Hepatocyte (in vitro differentiated cells): Measurements from ENCODE around the gene MS4A15. TPM values are rescaled to one million over a fixed set of nuclear protein-coding genes. Genes with fewer than 3 reads are reported as not detected.
"Not testable (repeated sequence)": the region's sequence is repeated elsewhere in the genome, so short reads cannot be mapped to it uniquely, and the experiment has no call there.

ENCODE experiments used
- DNase-seq: peaks from one replicate; pipeline ENCODE4 v3.0.0-alpha.2; 2016; ENCODE audit warnings: low spot score
- H2AFZ ChIP-seq: fragments of 200-600 bp; sonication (generic); 2 replicates; pipeline ENCODE4 v1.6.0; 2016; ENCODE audit warnings: antibody characterized with exemption, mild to moderate bottlenecking
- H3K27ac ChIP-seq: fragments of 200-600 bp; sonication (generic); 2 replicates; pipeline ENCODE4 v1.5.1; 2016; ENCODE audit warnings: mild to moderate bottlenecking
- H3K27me3 ChIP-seq: fragments of 200-600 bp; sonication (generic); 2 replicates; pipeline ENCODE4 v1.6.1; 2016
- H3K36me3 ChIP-seq: fragments of 200-600 bp; sonication (generic); replicated peaks from 2 replicates; pipeline ENCODE4 v1.5.1; 2016; ENCODE audit warnings: low read depth; ENCODE audit not compliant: insufficient read depth
- H3K4me1 ChIP-seq: fragments of 200-600 bp; sonication (generic); 2 replicates; pipeline ENCODE4 v1.5.1; 2016; ENCODE audit warnings: mild to moderate bottlenecking, moderate library complexity; ENCODE audit not compliant: insufficient read depth
- H3K4me2 ChIP-seq: fragments of 200-600 bp; sonication (generic); 2 replicates; pipeline ENCODE4 v1.6.0; 2016
- H3K4me3 ChIP-seq: fragments of 200-600 bp; sonication (generic); 2 replicates; pipeline ENCODE4 v1.5.1; 2016; ENCODE audit warnings: mild to moderate bottlenecking
- H3K79me2 ChIP-seq: fragments of 200-600 bp; sonication (generic); 2 replicates; pipeline ENCODE4 v1.6.0; 2017; ENCODE audit warnings: mild to moderate bottlenecking
- H3K9me2 ChIP-seq: fragments of 200-600 bp; sonication (generic); replicated peaks from 2 replicates; pipeline ENCODE4 v1.6.0; 2017; ENCODE audit warnings: mild to moderate bottlenecking; ENCODE audit not compliant: insufficient read depth
- H3K9me3 ChIP-seq: fragments of 200-600 bp; sonication (generic); 2 replicates; pipeline ENCODE4 v1.5.1; 2016; ENCODE audit warnings: low read depth, mild to moderate bottlenecking
- H4K20me1 ChIP-seq: fragments of 200-600 bp; sonication (generic); 2 replicates; pipeline ENCODE4 v1.6.0; 2016; ENCODE audit warnings: mild to moderate bottlenecking; ENCODE audit not compliant: insufficient read depth, poor library complexity, severe bottlenecking
- CTCF ChIP-seq: fragments of 200-600 bp; sonication (generic); IDR thresholded peaks from 2 replicates; pipeline ENCODE4 v1.5.1; 2016; ENCODE audit warnings: antibody characterized with exemption, mild to moderate bottlenecking; ENCODE audit not compliant: poor library complexity
- EZH2 ChIP-seq: fragments of 200-600 bp; sonication (generic); IDR thresholded peaks from 2 replicates; pipeline ENCODE4 v1.6.1; 2016; ENCODE audit warnings: antibody characterized with exemption, mild to moderate bottlenecking, borderline replicate concordance
- EZH2phosphoT487 ChIP-seq: fragments of 200-600 bp; sonication (generic); IDR thresholded peaks from one replicate; pipeline ENCODE4 v1.6.1; 2018; ENCODE audit warnings: antibody characterized with exemption, mild to moderate bottlenecking, low read depth, moderate library complexity; ENCODE audit not compliant: unreplicated experiment, severe bottlenecking
- WGBS: methylation state at CpG from one replicate; pipeline ENCODE4 v1.1.6; 2016; ENCODE audit warnings: low lambda C conversion rate; ENCODE audit errors: missing lambda C conversion rate; 5-methylcytosine and 5-hydroxymethylcytosine counted together
- polyA plus RNA-seq: library from polyadenylated mRNA; unstranded; fragments of >200 nt; fragmentation: Nextera tagmentation; extraction: Ambion mirVana; gene quantifications from 2 replicates; pipeline ENCODE4 v1.2.1, GENCODE V29; 2016
- total RNA-seq: library from RNA; depleted of rRNA; stranded (reverse); fragments of >200 nt; gene quantifications from 2 replicates; pipeline ENCODE4 v1.2.3, GENCODE V29; 2014

MS4A15 gene
- total and polyA plus RNA-seq, 2 experiments from 2014 or later: 1.1 to 4.3 TPM

GRCh38 chr11:60818057-60818456, 61.4 kb downstream of the MS4A15 start:
- Histone ChIP-seq H2AFZ (no peak overlapping the region), H3K27me3 (no peaks in the 10 kb centered on the region), H3K79me2 (no peaks in the 10 kb centered on the region), H3K9me2 (no peaks in the 10 kb centered on the region), H3K27ac (no peak overlapping the region), H3K9me3 (peaks cover 2% of the 10 kb centered on the region), H3K36me3 (no peaks in the 10 kb centered on the region), H4K20me1 (no peaks in the 10 kb centered on the region), H3K4me3 (no peak overlapping the region), H3K4me2 (no peak overlapping the region), H3K4me1 (no peaks in the 10 kb centered on the region)
- 82% methylated on average over 4 of the region's 4 CpGs for WGBS
- TF ChIP-seq CTCF (no peak), EZH2 (no peak), EZH2phosphoT487 (no peak)
- no peak for DNase-seq

GRCh38 chr11:60821827-60822599, 65.3 kb downstream of the MS4A15 start:
- H3K27me3 ChIP-seq: no peaks in the 10 kb centered on the region
- TF ChIP-seq CTCF (no peak), EZH2phosphoT487 (no peak), EZH2 (no peak)
- WGBS: 70% methylated on average over 15 of the region's 15 CpGs

GRCh38 chr11:60823745-60824306, 67.2 kb downstream of the MS4A15 start:
- not testable (repeated sequence) for DNase-seq, H3K79me2 ChIP-seq, H3K36me3 ChIP-seq, H3K9me2 ChIP-seq, H2AFZ ChIP-seq, H3K27me3 ChIP-seq, H3K4me3 ChIP-seq, H3K9me3 ChIP-seq, H3K4me1 ChIP-seq, H3K4me2 ChIP-seq, H3K27ac ChIP-seq, H4K20me1 ChIP-seq
- 88% methylated on average over 5 of the region's 5 CpGs for WGBS

More at GRCh38 chr11:60821827-60822599, 65.3 kb downstream of the MS4A15 start:
- H3K9me3 ChIP-seq: no peaks in the 10 kb centered on the region
- no peak overlapping the region for H3K4me2 ChIP-seq
- no peaks in the 10 kb centered on the region for H3K9me2 ChIP-seq
- H3K4me3 ChIP-seq: no peak overlapping the region
- no peak overlapping the region for H2AFZ ChIP-seq
- no peak overlapping the region for H3K27ac ChIP-seq
- no peaks in the 10 kb centered on the region for H3K36me3 ChIP-seq
- DNase-seq: no peak
- H4K20me1 ChIP-seq: no peaks in the 10 kb centered on the region
- no peaks in the 10 kb centered on the region for H3K79me2 ChIP-seq
- no peaks in the 10 kb centered on the region for H3K4me1 ChIP-seq

GRCh38 chr11:60825118-60825517, 68.5 kb downstream of the MS4A15 start:
- Histone ChIP-seq H3K4me2 (no peak overlapping the region), H2AFZ (no peak overlapping the region), H3K4me3 (no peak overlapping the region), H3K9me2 (no peaks in the 10 kb centered on the region), H3K36me3 (no peaks in the 10 kb centered on the region), H3K27ac (no peak overlapping the region), H3K4me1 (no peaks in the 10 kb centered on the region), H3K27me3 (no peaks in the 10 kb centered on the region), H3K79me2 (no peaks in the 10 kb centered on the region), H3K9me3 (no peaks in the 10 kb centered on the region), H4K20me1 (no peaks in the 10 kb centered on the region)
- WGBS: 93% methylated on average over 5 of the region's 5 CpGs
- TF ChIP-seq CTCF (no peak), EZH2 (no peak), EZH2phosphoT487 (no peak)
- no peak for DNase-seq
